A673 (cell line): ENCODE data around the gene SNED1. TPM values are rescaled to one million over a fixed set of nuclear protein-coding genes. Genes with fewer than 3 reads are reported as not detected.

Experiments used
- BruUV-seq: library from RNA; stranded (reverse); fragments of 400-500 nt; replicated peaks from 2 replicates; lab custom pipeline; 2021; lab: Mats Ljungman, UMichigan
- CTCF ChIA-PET: fragments of 300-600 bp; sonication (Branson Sonifier 250); formaldehyde crosslinking; loops from one replicate; lab custom pipeline; 2022; ENCODE audit warnings: antibody characterized with exemption; lab: Charles Lee
- POLR2A ChIA-PET: fragments of 300-600 bp; sonication (Branson Sonifier 250); formaldehyde crosslinking; loops from one replicate; lab custom pipeline; 2022; ENCODE audit warnings: antibody characterized with exemption; ENCODE audit not compliant: low non-redundant PET; lab: Charles Lee
- DNase-seq: peaks from one replicate; pipeline ENCODE4 v3.0.0-alpha.2; 2015; ENCODE audit warnings: low spot score
- H3K27ac ChIP-seq: fragments of 200-600 bp; sonication (generic); 2 replicates; pipeline ENCODE4 v1.5.1; 2016; ENCODE audit warnings: mixed run types, low read depth, mild to moderate bottlenecking, mixed read lengths, antibody characterized with exemption, low read length; ENCODE audit not compliant: poor library complexity, severe bottlenecking
- H3K27me3 ChIP-seq: fragments of 200-600 bp; sonication (generic); replicated peaks from 2 replicates; pipeline ENCODE4 v1.6.1; 2017; ENCODE audit warnings: mixed run types, low read depth, mild to moderate bottlenecking, mixed read lengths, antibody characterized with exemption, low read length; ENCODE audit not compliant: insufficient read depth, poor library complexity
- H3K36me3 ChIP-seq: fragments of 200-600 bp; sonication (generic); 2 replicates; pipeline ENCODE4 v1.6.1; 2016; ENCODE audit warnings: mixed run types, mild to moderate bottlenecking, mixed read lengths, antibody characterized with exemption, low read length; ENCODE audit not compliant: insufficient read depth, poor library complexity, severe bottlenecking
- H3K4me1 ChIP-seq: fragments of 200-600 bp; sonication (generic); 2 replicates; pipeline ENCODE4 v1.6.1; 2017; ENCODE audit warnings: mixed run types, mild to moderate bottlenecking, mixed read lengths, antibody characterized with exemption, low read length; ENCODE audit not compliant: insufficient read depth, poor library complexity, severe bottlenecking
- H3K4me3 ChIP-seq: fragments of 200-600 bp; sonication (generic); 2 replicates; pipeline ENCODE4 v1.5.1; 2016; ENCODE audit warnings: low read depth, mixed run types, mild to moderate bottlenecking, mixed read lengths, low read length; ENCODE audit not compliant: poor library complexity, severe bottlenecking
- H3K9me3 ChIP-seq: fragments of 200-600 bp; sonication (generic); 2 replicates; pipeline ENCODE4 v1.6.1; 2016; ENCODE audit warnings: mixed run types, low read depth, mild to moderate bottlenecking, mixed read lengths, antibody characterized with exemption, low read length; ENCODE audit not compliant: poor library complexity, severe bottlenecking
- EZH2 ChIP-seq: fragments of 200-600 bp; sonication (generic); IDR thresholded peaks from 2 replicates; pipeline ENCODE4 v1.6.1; 2017; ENCODE audit warnings: borderline replicate concordance, low read depth, mild to moderate bottlenecking, mixed read lengths, antibody characterized with exemption, low read length; ENCODE audit not compliant: poor library complexity, severe bottlenecking
- intact Hi-C: fragments of 100-400 bp; cut with micrococcal nuclease; formaldehyde crosslinking; loops from one replicate; pipeline ENCODE4 v1.10.0; 2022; ENCODE audit not compliant: unreplicated experiment
- total RNA-seq: library from RNA; stranded (reverse); gene quantifications from 2 replicates; pipeline ENCODE4 v1.2.3, GENCODE V29; 2021
- TF ChIP-seq, protein P1 (sequence below): fragments of 300-800, 200-600 bp; sonication (generic); conservative IDR thresholded peaks from 2 replicates; pipeline ENCODE4 v1.5.1; 2017; ENCODE audit warnings: low read depth, mild to moderate bottlenecking, antibody characterized with exemption, low read length, moderate library complexity, mixed read lengths

SNED1 gene
- total RNA-seq, 1 experiment from 2014 or later = 3.0 TPM

- Histone ChIP-seq H3K4me3 (no peak overlapping the region), H3K27ac (no peak overlapping the region), H3K9me3 (no peaks in the 10 kb centered on the region), H3K36me3 (no peaks in the 10 kb centered on the region), H3K4me1 (no peaks in the 10 kb centered on the region), H3K27me3 (no peaks in the 10 kb centered on the region)
- no peak for TF ChIP-seq EZH2
- TF ChIP-seq, protein P1, sequence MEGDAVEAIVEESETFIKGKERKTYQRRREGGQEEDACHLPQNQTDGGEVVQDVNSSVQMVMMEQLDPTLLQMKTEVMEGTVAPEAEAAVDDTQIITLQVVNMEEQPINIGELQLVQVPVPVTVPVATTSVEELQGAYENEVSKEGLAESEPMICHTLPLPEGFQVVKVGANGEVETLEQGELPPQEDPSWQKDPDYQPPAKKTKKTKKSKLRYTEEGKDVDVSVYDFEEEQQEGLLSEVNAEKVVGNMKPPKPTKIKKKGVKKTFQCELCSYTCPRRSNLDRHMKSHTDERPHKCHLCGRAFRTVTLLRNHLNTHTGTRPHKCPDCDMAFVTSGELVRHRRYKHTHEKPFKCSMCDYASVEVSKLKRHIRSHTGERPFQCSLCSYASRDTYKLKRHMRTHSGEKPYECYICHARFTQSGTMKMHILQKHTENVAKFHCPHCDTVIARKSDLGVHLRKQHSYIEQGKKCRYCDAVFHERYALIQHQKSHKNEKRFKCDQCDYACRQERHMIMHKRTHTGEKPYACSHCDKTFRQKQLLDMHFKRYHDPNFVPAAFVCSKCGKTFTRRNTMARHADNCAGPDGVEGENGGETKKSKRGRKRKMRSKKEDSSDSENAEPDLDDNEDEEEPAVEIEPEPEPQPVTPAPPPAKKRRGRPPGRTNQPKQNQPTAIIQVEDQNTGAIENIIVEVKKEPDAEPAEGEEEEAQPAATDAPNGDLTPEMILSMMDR = no peak
- POLR2A ChIA-PET = no interaction called here
- CTCF ChIA-PET = interaction anchor here (1.7 kb wide), 1 partner anchor 154 kb away, joined by 3 read pairs; no protein-coding TSS in a partner anchor
- intact Hi-C loops = no loop called here
- no TSS peak for BruUV-seq
- DNase-seq = no peak
Measured at GRCh38 chr2:241068136-241068941, 69.9 kb downstream of the SNED1 start.

DNA sequence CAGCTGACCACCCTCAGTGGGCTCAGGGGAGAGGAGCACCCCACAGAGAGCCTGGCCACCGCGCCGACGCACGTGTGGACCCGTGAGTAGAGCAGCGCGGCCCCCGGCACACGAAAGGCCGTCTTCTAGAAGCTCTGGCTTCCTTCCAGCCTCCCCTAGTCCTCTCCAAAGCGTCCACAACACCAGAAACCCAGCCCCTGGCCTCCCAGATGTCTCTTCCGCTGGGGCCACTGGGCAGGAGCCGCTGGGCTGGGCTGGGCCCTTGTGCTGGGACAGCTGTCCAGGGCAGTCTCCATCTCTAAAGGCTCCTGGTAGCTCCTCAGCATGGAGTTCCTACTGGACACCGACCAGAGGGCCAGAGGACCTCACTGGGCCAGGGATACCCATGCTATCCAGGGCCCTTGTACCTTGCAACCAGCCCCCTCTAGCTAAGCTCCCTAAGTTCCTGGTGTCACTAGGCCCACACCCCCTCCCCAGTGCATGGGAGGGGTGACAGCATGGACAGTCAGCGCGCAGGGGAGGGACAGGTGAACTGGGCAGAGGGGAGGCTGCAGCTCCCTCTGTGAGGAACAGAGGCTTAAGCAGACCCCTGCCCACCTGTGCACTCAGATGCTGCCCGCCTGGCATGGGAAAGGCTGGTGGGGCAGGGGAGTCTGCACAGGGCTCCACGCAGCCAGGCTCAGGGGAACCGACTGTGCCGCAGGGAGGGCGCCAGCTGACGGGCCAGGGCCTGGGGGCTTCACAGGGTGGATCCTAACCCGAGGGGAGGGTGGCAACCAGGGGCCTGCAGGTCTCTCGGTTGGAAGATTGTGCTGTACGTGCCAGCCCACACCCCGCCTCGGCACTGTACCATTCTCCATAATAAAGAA is 70.8 kb downstream of the SNED1 start:
- Histone ChIP-seq H3K27ac (no peak overlapping the region), H3K36me3 (no peaks in the 10 kb centered on the region), H3K27me3 (no peaks in the 10 kb centered on the region), H3K4me1 (no peaks in the 10 kb centered on the region), H3K9me3 (no peaks in the 10 kb centered on the region), H3K4me3 (no peak overlapping the region)
- ChIA-PET CTCF (interaction anchor here (1.7 kb wide), 1 partner anchor 155 kb away, joined by 3 read pairs; no protein-coding TSS in a partner anchor), POLR2A (no interaction called here)
- TF ChIP-seq EZH2 = no peak
- TF ChIP-seq, protein P1 = no peak
- DNase-seq = no peak
- no TSS peak for BruUV-seq
- intact Hi-C loops = no loop called here

- CTCF ChIA-PET = no interaction called here
- intact Hi-C loops = loop anchor here (10.0 kb wide), 1 partner anchor 155 kb away; no protein-coding TSS in a partner anchor
- no peak for DNase-seq
- H3K9me3 ChIP-seq = no peaks in the 10 kb centered on the region
- H3K4me3 ChIP-seq = no peak overlapping the region
- no peak overlapping the region for H3K27ac ChIP-seq
- BruUV-seq = no TSS peak
- no peaks in the 10 kb centered on the region for H3K36me3 ChIP-seq
- no peaks in the 10 kb centered on the region for H3K27me3 ChIP-seq
- TF ChIP-seq, protein P1 = no peak
- TF ChIP-seq EZH2 = no peak
- POLR2A ChIA-PET = no interaction called here
- H3K4me1 ChIP-seq = no peaks in the 10 kb centered on the region
Measured at GRCh38 chr2:241069821-241070281, 71.4 kb downstream of the SNED1 start.
